GM21367 (cell line): ENCODE measurements around the gene PRLR.
"Not testable (repeated sequence)": the region's sequence is repeated elsewhere in the genome, so short reads cannot be mapped to it uniquely, and the experiment has no call there.

Experiments
- ATAC-seq: cut with Tn5 transposase; IDR thresholded peaks from one replicate; pipeline ENCODE4 v1.9.1; 2021; ENCODE audit not compliant: unreplicated experiment

PRLR gene

GRCh38 chr5:35230038-35230611, at the start of gene PRLR:
TSS of gene PRLR (minus strand) at chr5:35230487. CDS start at chr5:35089620, 140,867 bp downstream.
- no peak for ATAC-seq

GRCh38 chr5:35274839-35275509, 44.7 kb upstream of the PRLR start:
- ATAC-seq, result no peak

- ATAC-seq, result no peak
These were observed 38.7 kb upstream of the PRLR start for GRCh38 chr5:35269006-35269405.

- no peak for ATAC-seq
These were observed 36.0 kb upstream of the PRLR start for GRCh38 chr5:35266276-35266675.

- no peak for ATAC-seq
These were observed 34.2 kb upstream of the PRLR start for GRCh38 chr5:35264509-35264908.

- no peak for ATAC-seq
These were observed 33.1 kb upstream of the PRLR start for GRCh38 chr5:35263266-35263877.

GRCh38 chr5:35253582-35253981, 23.3 kb upstream of the PRLR start:
- no peak for ATAC-seq

- ATAC-seq, result no peak
These were observed 22.7 kb upstream of the PRLR start for GRCh38 chr5:35252963-35253362.

- ATAC-seq, result no peak
These were observed 18.8 kb upstream of the PRLR start for GRCh38 chr5:35248843-35249780.

- no peak for ATAC-seq
These were observed 17.4 kb upstream of the PRLR start for GRCh38 chr5:35247648-35248034.

GRCh38 chr5:35246900-35247647, 16.8 kb upstream of the PRLR start:
- no peak for ATAC-seq

GRCh38 chr5:35246411-35246810, 16.1 kb upstream of the PRLR start:
- no peak for ATAC-seq

GRCh38 chr5:35245371-35245770, 15.1 kb upstream of the PRLR start:
- ATAC-seq, result not testable (repeated sequence)

GRCh38 chr5:35244171-35244570, 13.9 kb upstream of the PRLR start:
- ATAC-seq, result no peak

GRCh38 chr5:35242702-35243258, 12.5 kb upstream of the PRLR start:
- ATAC-seq, result no peak

GRCh38 chr5:35240892-35241291, 10.6 kb upstream of the PRLR start:
- ATAC-seq, result no peak

GRCh38 chr5:35239911-35240610, 9.8 kb upstream of the PRLR start:
- no peak for ATAC-seq

- ATAC-seq, result no peak
These were observed 9.2 kb upstream of the PRLR start for GRCh38 chr5:35239476-35239875.

- no peak for ATAC-seq
These were observed 7.5 kb upstream of the PRLR start for GRCh38 chr5:35237580-35238376.
